ENCODE measurements around the gene SEZ6L.

Gene SEZ6L

DNA sequence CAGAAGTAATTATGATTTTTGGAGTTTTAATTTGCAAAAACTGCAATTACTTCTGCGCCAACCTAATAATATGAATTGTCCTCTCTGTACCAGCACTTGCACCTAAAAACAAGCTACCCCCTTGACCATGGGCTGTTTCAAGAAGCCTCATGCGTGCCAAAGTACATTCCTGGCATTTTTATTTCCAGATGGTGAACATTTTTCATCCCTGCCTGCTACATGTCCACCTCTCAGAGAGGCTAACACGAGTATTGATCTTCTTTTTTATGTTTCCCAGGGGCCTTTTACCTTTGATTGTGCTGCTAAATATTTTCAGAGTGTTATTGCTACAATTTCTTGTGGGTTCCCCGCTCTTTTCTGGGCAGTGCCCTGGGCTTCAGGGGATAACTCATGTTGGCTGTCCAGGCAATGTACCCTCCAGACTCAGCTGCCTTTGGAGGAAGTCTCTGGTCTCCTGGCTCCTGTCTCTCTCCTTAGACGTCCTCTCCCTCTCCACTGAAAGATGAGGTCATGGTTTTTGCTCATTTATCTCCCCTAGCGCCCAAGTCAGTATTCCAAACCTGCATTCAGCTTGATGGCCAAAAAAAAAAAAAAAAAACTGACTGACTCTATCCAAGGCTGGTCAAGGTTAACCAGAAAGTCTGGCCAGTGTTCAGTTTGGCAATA lies 173.6 kb downstream of the SEZ6L start:
- DNase-seq: no peak

DNA sequence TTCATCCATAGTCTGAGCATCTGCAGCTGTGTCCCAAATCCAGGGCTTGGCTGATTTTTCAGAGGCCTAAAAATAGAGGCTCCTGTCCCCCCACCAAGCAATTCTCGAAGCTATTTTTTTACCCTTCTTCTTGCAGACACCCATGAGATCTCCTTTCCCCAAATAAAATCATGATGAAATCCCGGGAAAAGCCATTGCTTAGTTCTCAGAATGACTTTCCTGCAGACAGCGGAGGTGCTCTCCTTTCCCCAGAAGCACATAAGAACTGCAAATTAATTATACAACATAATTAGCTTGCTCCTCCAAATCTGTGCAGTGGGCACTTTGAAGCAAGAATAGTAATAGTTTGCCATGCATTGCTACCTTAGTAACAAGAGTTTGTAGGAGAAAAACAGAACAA lies 176.2 kb downstream of the SEZ6L start:
- DNase-seq: no peak

DNA sequence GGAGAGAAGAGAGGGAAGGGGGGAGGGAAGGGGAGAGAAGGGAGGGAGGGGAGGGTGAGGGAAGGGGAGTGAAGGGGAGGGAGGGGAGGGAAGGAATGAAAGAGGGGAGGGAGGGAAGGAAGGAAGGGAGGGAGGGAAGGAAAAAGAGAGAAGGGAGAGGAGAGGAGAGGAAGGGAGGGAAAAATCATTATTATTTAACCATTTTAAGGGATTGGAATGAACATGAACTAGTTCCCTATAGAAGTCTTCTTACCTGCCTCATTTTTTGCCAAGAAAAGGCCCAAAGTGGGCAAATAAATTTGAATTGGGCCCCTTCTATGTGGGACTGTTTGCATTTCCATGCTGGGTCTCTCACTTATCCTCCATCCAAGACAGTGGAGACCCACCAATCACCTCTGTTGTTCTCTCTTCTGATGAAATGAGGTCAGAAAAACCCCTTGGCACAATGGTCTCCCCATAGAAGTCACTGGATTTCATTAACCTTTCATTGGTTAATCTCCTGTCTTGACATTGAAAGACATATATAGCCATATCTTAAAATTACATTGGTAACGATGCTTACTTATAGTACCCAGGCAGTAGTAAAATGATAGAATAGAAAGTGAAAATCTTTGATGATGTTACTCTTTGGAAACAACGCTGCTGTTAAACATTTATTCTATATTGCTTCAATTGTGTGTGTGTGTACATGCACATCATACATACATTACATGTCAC lies 179.7 kb downstream of the SEZ6L start:
- DNase-seq: no peak

DNA sequence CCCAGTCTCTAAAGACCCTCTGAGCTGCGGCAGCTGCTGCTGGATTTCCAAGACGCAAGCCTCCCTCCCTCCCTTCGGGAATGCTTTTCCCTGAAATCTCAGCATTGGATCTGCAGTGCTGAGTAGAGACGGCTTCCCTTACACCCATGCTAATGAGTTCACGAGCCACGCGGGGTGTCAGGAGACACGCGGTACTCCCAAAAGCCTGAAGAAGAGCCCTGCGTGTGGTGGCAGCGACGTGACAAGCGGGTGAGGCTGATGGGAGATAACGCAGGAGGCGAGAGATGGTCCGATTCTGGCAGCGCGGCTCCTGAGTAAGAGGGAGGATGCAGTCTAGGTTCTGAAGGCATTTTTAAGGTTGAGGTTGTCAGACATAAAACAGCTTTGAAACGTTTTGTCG lies 185.4 kb downstream of the SEZ6L start:
- no peak for DNase-seq

DNA sequence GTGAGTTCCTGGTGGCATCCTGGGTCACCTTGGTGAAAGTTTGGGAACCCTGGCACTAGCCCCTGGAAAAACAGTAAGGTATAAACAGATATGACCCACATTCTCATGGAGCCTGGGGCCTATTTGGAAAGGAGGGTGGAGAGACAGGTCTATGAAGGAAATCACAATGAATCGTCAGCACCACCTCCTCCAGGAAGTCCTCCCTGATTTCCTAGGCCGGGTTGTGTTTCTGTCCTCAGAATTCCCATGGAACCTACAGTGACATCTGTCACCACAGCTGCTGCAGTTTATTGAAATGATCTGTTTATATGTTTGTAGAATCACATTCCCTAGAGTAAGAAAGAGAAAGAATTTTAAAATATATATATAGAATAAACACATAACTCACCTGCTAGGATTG lies 188.0 kb downstream of the SEZ6L start:
- no peak for DNase-seq

DNA sequence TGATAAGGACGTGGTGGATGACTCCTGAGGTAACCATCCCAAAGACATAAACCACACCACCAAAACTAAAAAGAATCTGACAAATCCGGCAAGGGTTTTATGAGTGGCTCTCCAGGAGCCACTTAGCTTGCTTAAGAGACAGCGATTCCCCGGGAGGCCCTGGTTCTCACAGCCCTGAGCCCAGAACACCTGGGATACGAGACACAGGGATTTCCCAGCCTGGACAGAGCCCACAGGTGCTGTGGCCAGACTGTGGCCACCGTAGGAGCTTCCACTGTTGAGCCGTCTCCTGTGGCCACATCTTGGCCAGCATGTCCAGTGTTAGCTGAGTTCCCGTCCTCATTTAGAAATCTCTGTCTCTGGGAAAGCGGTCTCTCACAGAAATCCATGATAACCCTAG lies 188.6 kb downstream of the SEZ6L start:
- DNase-seq: no peak

DNA sequence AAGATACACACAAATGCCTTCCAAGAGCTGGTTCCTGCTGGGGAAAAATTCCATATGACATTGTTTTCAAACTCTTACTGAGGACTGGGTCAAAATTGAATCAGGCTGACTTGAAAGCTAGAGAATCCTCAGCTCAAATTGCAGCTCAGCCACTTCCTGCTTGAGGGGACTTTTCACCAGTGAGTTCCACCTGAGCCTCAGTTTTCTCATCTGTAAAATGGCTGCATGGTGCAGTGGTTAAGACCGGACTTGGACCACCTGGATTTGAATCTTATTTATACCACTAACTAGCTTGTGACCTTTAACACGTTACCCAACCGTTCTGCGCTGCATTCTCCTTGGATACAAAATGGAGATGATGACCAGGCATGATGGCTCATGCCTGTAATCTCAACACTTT lies 189.9 kb downstream of the SEZ6L start:
- DNase-seq: no peak

DNA sequence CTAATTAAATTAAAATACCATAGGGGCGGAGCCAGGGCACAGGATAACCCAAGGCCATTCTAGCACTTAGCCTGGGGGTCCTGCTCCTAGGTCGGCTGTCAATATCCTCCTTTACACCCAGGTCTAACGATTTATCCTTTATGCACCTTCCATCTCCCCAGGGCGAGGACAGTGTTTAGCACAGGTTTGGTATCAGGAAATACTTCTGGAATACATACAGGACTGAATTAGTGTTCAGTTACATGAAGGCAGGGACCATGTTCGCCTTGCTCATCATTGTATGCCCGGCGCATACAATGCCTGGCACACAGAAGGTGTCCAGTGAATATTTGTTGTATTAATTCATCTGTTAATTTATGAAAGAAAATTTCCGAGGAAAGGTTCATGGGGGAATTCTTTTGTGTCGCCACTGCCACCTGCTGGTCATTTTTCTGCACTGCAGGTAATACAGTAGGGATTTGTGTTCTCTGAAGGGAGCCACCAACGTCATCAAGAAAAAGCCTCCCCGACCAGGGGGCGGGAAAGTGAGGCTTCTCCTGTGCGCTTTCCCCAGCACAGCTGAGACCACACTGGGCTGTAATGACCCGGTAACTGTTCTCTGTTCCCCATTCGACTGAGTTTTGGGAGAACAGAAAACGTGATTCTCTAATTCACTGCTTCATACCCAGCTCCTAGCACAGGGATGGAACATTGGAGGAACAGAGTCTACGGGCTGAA lies 191.1 kb downstream of the SEZ6L start:
- DNase-seq: peak; percentile 62

DNA sequence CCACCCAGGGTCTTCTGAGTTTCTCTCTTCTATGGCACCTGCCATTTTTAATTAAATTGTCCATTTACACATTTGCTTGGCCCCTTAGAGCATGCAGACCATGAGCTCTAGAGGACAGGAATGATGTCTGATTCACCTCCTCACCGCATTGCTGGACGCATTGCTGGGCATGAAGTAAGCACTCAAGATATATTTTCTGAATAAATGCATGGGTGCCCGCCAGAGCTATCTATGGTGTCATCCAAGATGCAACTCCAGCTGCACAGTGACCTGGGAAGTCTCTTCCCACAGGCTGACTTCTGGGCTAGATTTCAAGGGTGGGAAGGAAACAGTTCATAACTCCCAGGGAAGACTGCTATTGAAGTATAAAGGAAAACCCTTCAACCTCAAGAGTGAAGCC lies 193.2 kb downstream of the SEZ6L start:
- DNase-seq: no peak

DNA sequence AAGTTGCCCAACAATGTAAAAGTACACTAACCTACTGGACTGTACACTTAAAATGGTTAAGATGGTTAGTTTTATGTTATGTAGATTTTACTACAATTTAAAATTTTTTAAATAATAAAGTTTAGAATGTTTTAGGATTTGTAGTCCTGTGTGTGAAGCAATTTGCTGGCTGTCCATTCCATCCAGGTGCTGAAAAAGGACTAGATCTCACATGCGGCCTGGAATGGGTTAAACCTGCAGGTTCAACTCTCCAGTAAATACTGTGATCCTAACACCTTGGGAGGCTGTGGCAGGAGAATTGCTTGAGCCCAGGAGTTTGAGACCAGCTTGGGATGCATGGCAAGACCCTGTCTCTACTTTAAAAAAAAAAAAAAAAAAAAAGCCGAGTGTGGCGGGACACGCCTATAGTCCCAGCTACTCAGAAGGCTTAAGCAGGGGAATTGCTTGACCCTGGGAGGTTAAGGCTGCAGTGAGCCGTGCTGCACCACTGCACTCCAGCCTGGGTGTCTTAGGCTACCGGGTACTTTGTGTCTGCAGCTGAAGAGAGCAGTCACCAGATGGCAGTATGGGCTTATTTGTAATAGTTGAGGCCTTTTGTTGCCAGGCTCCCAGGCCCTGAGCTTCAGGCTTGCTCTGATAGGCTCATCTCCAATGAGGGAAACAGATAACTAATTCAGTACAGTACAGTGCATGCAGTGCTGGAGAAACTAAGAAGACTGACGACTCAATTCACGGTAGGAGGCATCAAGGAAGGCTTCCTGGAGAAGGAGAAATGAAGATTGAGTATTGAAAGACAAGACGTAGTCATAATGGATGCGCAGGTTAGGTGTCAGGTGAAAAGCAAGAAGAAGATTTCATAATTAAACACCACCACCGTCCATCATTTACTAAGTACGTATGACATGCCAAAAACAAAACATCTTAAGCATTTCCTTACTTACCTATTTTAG lies 195.1 kb downstream of the SEZ6L start:
- DNase-seq: peak; percentile 38

DNA sequence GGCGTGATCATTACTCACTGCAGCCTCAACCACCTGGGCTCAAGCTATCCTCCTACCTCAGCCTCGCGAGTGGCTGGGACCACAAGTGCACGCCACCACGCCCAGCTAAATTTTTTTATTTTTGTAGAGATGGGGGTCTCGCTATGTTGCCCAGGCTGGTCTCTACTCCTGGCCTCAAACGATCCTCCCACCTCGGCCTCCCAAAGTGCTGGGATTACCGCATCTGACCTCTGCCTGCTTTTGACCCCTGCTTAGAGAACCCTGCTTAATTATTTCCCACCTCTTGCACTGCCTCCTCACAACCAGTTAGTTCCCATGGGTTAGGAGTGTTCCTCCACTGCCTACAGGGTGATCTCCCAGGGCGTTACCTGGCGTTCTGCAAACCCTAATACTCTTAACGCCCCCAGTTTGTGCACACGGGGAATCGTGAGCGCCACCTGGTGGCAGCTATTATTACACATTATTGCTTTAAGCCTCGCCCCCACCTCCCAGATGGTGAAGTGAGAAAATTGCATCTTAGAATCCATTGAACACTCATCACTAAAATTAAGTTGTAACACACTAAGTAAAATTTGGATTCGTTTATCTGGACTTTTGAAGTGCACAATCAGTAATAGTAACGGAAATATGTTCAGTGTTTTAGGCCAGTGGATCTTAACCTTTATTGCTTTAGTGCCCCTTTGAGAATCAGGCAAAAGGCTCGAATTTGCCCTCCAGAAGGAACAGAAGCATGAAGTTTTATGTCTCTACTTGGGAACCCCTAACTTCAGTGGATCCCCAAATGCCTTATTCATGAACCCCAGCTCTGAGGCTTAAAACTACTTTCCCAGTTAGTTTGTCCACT lies 198.4 kb downstream of the SEZ6L start:
- DNase-seq: peak; percentile 58

DNA sequence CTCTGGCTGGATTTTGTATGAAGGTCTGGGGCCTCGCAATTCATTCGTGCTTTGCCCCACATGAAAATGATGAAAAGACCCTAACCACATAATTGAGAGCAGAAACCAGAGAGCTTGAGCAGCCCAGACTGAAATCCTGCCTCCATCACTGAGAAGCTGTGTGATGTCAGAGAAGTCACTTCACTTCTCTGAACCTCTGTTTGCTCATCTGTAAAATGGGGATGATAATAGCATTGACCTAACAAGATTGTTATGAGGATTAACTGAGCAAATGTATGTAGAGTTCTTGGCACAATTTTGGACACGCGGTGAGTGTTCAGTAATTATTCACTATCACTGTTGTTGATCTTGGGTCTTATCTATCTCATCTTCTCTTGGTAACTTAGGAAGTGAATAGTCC lies 203.6 kb downstream of the SEZ6L start:
- DNase-seq: no peak

DNA sequence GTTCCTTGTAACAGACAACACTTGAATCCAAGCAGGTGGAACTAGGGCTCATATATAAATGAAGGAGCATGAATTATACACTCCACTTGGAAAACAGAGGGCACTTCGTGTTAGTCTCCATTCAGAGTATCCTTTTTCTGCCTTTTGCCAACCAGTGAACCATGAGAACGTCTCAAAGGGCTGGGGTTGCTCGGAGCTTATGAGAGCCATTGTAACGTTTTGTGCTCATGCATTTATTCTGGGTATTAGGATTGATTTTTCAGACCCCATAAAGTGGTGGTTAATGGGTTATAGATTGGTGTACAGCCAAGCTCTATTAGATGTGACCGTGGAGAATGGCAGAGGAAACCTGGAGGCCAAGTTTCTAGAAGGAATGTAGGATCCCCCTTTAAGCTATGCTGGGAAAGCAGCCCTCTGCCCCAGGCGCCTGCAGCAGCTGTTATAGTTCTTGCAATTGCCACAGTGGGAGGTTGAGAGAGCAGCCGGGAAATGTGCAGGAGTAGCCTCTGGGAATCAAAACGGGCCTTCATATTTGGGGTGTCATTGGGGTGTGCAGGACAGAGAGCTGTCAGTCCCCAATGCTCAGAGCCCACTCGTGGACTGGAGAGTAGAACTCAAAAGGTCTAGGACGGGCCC lies 205.2 kb downstream of the SEZ6L start:
- no peak for DNase-seq

DNA sequence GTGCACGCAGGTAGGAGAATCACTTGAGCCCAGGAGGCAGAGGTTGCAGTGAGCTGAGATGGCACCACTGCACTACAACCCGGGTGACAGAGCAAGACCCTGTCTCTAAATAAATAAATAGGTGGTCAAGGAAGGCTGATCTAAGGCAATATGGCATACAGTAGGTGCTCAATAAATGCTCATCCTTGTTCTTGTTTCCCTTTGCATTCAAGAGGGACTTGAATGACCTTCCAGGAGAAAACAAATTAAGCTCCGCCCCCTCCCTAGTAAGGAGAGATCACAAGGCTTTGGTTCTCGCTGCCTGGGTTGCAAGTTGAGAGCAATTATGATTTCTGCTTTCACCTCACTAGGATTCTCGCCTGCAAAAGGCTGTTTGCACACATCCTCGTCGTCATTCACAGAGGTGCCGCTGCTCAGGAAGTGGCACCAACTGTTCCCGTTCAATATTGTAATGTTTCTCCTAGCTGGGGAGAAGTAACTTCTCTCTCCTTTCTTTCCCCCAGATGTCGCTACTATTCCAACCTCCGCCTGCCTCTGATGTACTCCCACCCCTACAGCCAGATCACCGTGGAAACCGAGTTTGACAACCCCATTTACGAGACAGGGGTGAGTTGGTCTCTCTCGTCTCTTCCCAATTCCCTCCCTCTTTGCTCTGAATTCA lies 208.0 kb downstream of the SEZ6L start:
- no peak for DNase-seq

DNA sequence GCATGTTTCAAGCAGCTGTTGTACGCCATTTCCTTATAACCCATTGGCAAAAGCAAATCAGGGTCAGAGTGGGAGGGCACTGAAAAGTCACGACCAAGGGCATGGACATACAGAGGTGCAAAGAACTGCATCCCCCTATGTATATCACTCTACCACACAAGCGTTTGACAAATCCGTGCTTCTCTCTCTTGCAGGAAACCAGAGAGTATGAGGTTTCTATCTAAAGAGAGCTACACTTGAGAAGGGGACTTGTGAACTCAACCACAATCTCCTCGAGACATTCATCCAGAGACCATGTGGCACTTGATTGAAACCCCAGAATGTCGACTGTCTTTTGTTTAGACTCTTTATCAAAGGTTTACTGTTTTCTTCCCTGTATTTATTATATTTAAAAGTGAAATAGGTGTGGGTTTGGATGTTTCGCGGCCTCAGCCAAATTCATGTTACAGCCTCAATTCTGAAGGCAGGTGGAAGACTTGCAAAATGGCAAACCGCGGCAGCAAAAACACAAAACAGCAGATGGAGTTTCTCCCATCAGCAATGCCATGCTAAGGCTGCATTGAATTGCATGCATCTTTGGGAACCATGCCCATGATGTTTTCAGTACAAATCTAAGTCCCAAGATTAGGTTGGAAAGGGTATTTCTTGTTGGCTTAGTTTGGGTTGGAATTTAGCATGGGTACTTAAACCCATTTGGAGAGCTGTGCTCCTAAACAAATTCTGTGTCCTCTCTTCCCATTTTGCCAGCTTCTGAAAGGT lies 211.0 kb downstream of the SEZ6L start:
- no peak for DNase-seq

DNA sequence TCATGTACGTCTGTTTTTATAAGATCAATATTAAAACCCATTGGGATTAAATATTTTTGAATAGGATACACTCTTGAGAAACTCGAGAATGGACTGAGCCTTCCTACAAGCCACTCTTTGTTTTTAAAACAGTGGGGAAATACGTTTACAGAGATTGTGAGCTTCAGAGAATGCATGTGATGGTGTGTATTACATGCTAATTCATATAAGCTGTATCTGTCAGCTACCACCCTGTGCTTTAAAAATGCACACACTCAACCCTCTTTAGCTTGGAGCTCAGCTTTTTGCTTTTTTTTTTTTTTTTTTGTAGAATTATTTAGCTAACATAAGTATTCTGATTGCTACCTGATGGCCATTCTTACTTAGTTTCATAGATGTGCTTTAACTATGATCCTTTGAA lies 213.5 kb downstream of the SEZ6L start:
- no peak for DNase-seq

DNA sequence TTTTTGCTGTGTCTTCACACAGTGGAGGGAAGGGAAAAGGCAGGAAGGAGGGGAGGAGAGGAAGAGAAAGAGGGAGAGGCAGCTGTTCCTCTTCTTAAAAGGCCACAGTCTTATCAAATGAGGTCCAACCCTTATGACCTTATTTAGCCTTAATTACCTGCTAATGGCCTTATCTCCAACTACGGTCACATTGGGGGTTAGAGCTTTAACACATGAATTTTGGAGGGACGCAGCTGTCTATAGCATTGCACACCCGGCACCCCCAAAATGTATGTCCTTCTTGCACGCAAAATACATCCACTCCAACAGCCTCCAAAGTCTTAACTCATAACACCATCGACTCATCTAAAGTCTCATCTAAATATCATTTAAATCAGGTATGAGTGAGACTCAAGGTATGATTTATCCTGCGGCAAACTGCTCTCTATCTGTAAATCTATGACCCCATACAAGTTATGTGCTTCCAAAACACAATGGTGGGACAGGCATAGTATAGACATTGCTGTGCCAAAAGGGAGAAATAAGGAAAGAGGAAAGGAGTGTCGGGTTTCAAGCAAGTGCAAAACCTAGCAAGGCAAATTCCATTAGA lies 214.8 kb downstream of the SEZ6L start:
- DNase-seq: no peak

DNA sequence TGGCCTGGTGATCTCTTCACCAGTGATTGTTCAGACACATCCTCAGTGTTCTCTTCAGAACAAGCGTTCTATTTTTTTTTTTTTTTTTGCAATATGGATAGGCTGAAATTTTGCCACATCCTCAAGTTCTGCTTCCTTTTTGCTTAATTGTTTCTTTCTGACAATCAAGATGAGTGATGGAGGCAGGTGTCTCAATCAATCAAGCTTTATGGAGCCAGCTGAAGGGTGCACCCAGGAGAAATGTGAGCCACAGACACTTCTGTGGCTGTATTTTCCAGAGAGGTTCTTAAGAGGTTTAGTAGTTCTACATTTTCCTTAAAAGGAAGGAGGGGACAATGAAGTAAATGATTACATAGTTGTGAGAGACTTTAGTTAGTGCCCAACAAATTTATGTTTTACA lies 215.9 kb downstream of the SEZ6L start:
- no peak for DNase-seq

DNA sequence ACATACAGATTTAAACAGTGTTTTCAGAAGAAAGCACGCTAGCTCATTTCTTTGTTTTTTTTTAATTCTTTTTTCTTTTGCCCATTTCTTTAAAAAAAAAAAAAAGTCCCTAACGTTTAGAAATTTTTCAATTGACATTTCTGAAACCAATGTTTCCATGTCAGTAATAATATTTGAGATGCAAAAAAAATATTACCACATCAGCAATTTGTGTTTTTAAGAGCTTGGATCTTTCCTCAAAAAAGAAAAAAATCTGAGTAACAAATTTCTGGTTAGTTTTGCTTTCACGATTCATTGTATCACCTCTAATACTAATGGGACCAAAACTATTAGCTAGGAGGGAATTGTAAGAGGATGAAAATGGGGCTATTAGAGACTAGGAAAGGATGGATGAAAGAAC lies 219.9 kb downstream of the SEZ6L start:
- no peak for DNase-seq

DNA sequence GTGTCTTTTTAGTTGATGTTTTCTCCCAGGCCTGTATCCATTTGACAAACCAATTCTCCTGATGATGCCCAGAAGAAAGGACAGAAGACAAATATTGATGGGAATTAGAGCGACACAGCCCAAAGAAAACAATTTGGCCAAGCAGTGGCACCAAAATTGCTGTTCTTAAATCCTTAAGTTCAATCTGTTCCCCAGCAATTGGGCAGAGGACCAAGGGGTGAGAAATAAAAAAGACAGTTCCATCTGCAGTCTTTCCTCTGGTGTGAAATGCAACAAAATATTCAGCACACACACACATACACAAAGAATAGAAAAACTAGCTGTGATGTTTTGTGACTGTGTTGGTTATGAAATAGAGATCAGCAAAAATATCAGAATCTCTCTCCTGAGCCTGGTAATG lies 221.8 kb downstream of the SEZ6L start:
- no peak for DNase-seq

All from stimulated activated CD4-positive, alpha-beta T cell treated with anti-CD3 and anti-CD28 coated beads, Interleukin-12 subunit alpha, Interleukin-12 subunit beta, amount 100 ng/mL, for 4 hours (primary cell).